Esophagus squamous epithelium (tissue), 5 donors: ENCODE data around the gene UBE2Z. TPM values are rescaled to one million over a fixed set of nuclear protein-coding genes. Genes with fewer than 3 reads are reported as not detected.

Experiments used
- DNase-seq: peaks from one replicate; lab custom pipeline; 2025; lab: John Stamatoyannopoulos, UW
- H3K27ac ChIP-seq, 4 donors: fragments of 200-600 bp; sonication (generic); one replicate each; pipeline ENCODE4 v1.5.1; 2016 to 2019; ENCODE audit warnings: mild to moderate bottlenecking in 1 of 4
- H3K27me3 ChIP-seq, 4 donors: fragments of 200-600 bp; sonication (generic); 1 replicate in 3 of 4; 2 replicates in 1 of 4; pipeline versions ENCODE4 v1.5.1 to v1.6.0; 2017 to 2021; ENCODE audit warnings: antibody characterized with exemption in 1 of 4
- H3K36me3 ChIP-seq, 3 donors: fragments of 200-600 bp; sonication (generic); one replicate each; pipeline ENCODE4 v1.5.1; 2016 to 2019
- H3K4me1 ChIP-seq, 3 donors: fragments of 200-600 bp; sonication (generic); one replicate each; pipeline ENCODE4 v1.5.1; 2017 to 2019
- H3K4me3 ChIP-seq, 4 donors: fragments of 200-600 bp; sonication (generic); 1 replicate in 3 of 4; 2 replicates in 1 of 4; pipeline ENCODE4 v1.5.1; 2016 to 2019; ENCODE audit warnings: mild to moderate bottlenecking in 2 of 4, moderate library complexity in 1 of 4
- H3K9me3 ChIP-seq, 3 donors: fragments of 200-600 bp; sonication (generic); one replicate each; pipeline ENCODE4 v1.5.1; 2016 to 2019
- CTCF ChIP-seq, 6 experiments: fragments of 450-650 bp in 4 of 6; fragments of 200-600 bp in 2 of 6; sonication (generic) in 2 of 6; IDR thresholded peaks; one replicate each; pipeline ENCODE4 v1.5.1; 2016 to 2019; ENCODE audit warnings: antibody characterized with exemption in 6 of 6, mild to moderate bottlenecking in 4 of 6, moderate library complexity in 4 of 6
- POLR2A ChIP-seq, 4 donors: fragments of 450-650 bp; IDR thresholded peaks; one replicate each; pipeline ENCODE4 v1.6.1; 2017; ENCODE audit warnings: antibody characterized with exemption in 4 of 4, mild to moderate bottlenecking in 4 of 4, moderate library complexity in 3 of 4
- WGBS, 2 donors: methylation state at CpG; one replicate each; pipeline ENCODE4 v1.1.5; 2018; 5-methylcytosine and 5-hydroxymethylcytosine counted together
- intact Hi-C: fragments of 100-400 bp; cut with DNase I; formaldehyde crosslinking; loops from one replicate; pipeline ENCODE4 v1.15.0; 2022
- total RNA-seq, 4 donors: library from RNA; depleted of rRNA; stranded (reverse); fragments of >200 nt; gene quantifications; one replicate each; pipeline ENCODE4 v1.1.0, GENCODE V29; 2016
- donor health status: DM: yes; HTN: yes; CAD: no.

UBE2Z gene
- total RNA-seq, 4 donors from 2014 or later: 45.3 to 57.6 (median 53.3) TPM

GRCh38 chr17:48909783-48910182 lies 1.6 kb downstream of the UBE2Z start:
- peaks cover 19 to 67% (median 39%) of the 10 kb centered on the region in 3 donors for H3K4me1 ChIP-seq
- 46 to 49% methylated on average over 4 of the region's 4 CpGs for WGBS, 2 donors
- peaks cover 0 to 43% (median 0%) of the 10 kb centered on the region in 3 donors for H3K36me3 ChIP-seq
- H3K27ac ChIP-seq: peak overlapping the region in 3 of 4 donors; percentile 91 to 97 (median 96)
- H3K9me3 ChIP-seq: no peaks in the 10 kb centered on the region
- no peak for DNase-seq
- no peaks in the 10 kb centered on the region for H3K27me3 ChIP-seq
- H3K4me3 ChIP-seq: peak overlapping the region; percentile 93 to 98 (median 97)
- intact Hi-C loops: no loop called here
- TF ChIP-seq POLR2A (IDR thresholded peaks at IDR 0.05): no peak

DNA sequence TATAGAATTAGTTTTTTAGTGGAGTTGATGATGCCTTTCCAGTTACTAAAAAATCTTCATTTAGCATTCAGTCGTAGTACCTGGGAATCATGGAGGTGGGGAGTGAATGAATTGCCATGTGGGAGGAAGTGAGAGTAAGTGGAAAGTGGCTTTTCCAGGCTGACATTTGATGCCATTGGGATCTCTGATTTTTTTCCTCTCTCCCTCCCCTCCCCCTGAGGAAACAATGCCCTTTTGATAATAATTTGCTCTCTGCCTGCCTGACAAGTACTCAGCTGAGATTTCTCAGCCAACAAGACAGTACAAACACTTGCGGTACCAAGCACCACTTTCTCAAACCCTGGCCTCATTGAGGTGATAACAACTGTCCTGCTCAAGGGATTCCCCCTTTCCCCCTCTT lies 2.2 kb downstream of the UBE2Z start:
- H3K4me1 ChIP-seq: peaks cover 24 to 73% (median 45%) of the 10 kb centered on the region in 3 donors
- WGBS, 2 donors: 44 to 74% methylated on average over 2 of the region's 2 CpGs
- TF ChIP-seq CTCF (IDR thresholded peaks at IDR 0.05) (no peak), POLR2A (IDR thresholded peaks at IDR 0.05) (no peak)
- H3K36me3 ChIP-seq: peaks cover 0 to 43% (median 0%) of the 10 kb centered on the region in 3 donors
- H3K4me3 ChIP-seq: no peak overlapping the region
- no peak for DNase-seq
- intact Hi-C loops: no loop called here
- H3K27me3 ChIP-seq: no peaks in the 10 kb centered on the region
- H3K9me3 ChIP-seq: no peaks in the 10 kb centered on the region
- H3K27ac ChIP-seq: peak overlapping the region in 1 of 4 donors; percentile 38

GRCh38 chr17:48912476-48912875 lies 4.3 kb downstream of the UBE2Z start:
- intact Hi-C loops: no loop called here
- Histone ChIP-seq H3K9me3 (no peaks in the 10 kb centered on the region), H3K27ac (no peak overlapping the region), H3K36me3 (peaks cover 0 to 58% (median 9%) of the 10 kb centered on the region in 3 donors), H3K4me3 (no peak overlapping the region), H3K4me1 (peaks cover 26 to 82% (median 51%) of the 10 kb centered on the region in 3 donors), H3K27me3 (no peaks in the 10 kb centered on the region)
- DNase-seq: no peak
- TF ChIP-seq POLR2A (IDR thresholded peaks at IDR 0.05): no peak
- no peak for TF ChIP-seq CTCF (IDR thresholded peaks at IDR 0.05)
- 87 to 92% methylated on average over 2 of the region's 2 CpGs for WGBS, 2 donors

- DNase-seq: no peak
- H3K9me3 ChIP-seq: no peaks in the 10 kb centered on the region
- WGBS, 2 donors: 22 to 38% methylated on average over 5 of the region's 5 CpGs
- H3K27ac ChIP-seq: peak overlapping the region; percentile 48 to 83 (median 80)
- TF ChIP-seq POLR2A (IDR thresholded peaks at IDR 0.05): no peak
- TF ChIP-seq CTCF (IDR thresholded peaks at IDR 0.05): no peak
- no peaks in the 10 kb centered on the region for H3K27me3 ChIP-seq
- H3K36me3 ChIP-seq: peaks cover 18 to 88% (median 38%) of the 10 kb centered on the region in 3 donors
- peaks cover 11 to 58% (median 33%) of the 10 kb centered on the region in 3 donors for H3K4me1 ChIP-seq
- intact Hi-C loops: no loop called here
- H3K4me3 ChIP-seq: peak overlapping the region in 1 of 4 donors; percentile 28
These were observed 7.5 kb downstream of the UBE2Z start for GRCh38 chr17:48915459-48916282.

- no peaks in the 10 kb centered on the region for H3K9me3 ChIP-seq
- TF ChIP-seq POLR2A (IDR thresholded peaks at IDR 0.05): no peak
- TF ChIP-seq CTCF (IDR thresholded peaks at IDR 0.05): no peak
- DNase-seq: no peak
- H3K4me3 ChIP-seq: no peak overlapping the region
- H3K27me3 ChIP-seq: no peaks in the 10 kb centered on the region
- WGBS, 2 donors: 74 to 82% methylated on average over 4 of the region's 4 CpGs
- H3K4me1 ChIP-seq: peaks cover 0 to 12% (median 0%) of the 10 kb centered on the region in 3 donors
- peaks cover 27 to 100% (median 69%) of the 10 kb centered on the region in 3 donors for H3K36me3 ChIP-seq
- intact Hi-C loops: no loop called here
- H3K27ac ChIP-seq: no peak overlapping the region
These were observed 17.2 kb downstream of the UBE2Z start for GRCh38 chr17:48925251-48925990.
